IMR-90 (cell line): ENCODE measurements around the gene GADD45A. TPM values are rescaled to one million over a fixed set of nuclear protein-coding genes. Genes with fewer than 3 reads are reported as not detected.

Source experiments
- ATAC-seq: fragments of 200-7000 bp; cut with Tn5 transposase; 2 replicates; pipeline ENCODE4 v1.9.1; 2020; ENCODE audit warnings: low read depth, mild to moderate bottlenecking, moderate library complexity
- BruUV-seq: library from RNA; stranded (reverse); fragments of 400-500 nt; replicated peaks from 2 replicates; lab custom pipeline; 2021; lab: Mats Ljungman, UMichigan
- CTCF ChIA-PET: fragments of 300-600 bp; formaldehyde crosslinking; extraction: SDS; loops from one replicate; lab custom pipeline; 2021; ENCODE audit warnings: antibody characterized with exemption; lab: Yijun Ruan, JAX
- POLR2A ChIA-PET: fragments of 300-600 bp; sonication (Branson Sonifier 250); formaldehyde crosslinking; loops from one replicate; lab custom pipeline; 2022; ENCODE audit warnings: antibody characterized with exemption; ENCODE audit not compliant: unreplicated experiment; lab: Charles Lee
- DNase-seq: peaks from one replicate; pipeline ENCODE4 v3.0.0; 2013
- H2AFZ ChIP-seq: replicated peaks from 2 replicates; pipeline ENCODE3; 2013; ENCODE audit warnings: low read length, mild to moderate bottlenecking; ENCODE audit not compliant: poor library complexity
- H2AK5ac ChIP-seq: 2 replicates; pipeline ENCODE4 v1.6.1; 2013; ENCODE audit warnings: low read depth, low read length, inconsistent platforms
- H2AK9ac ChIP-seq: replicated peaks from 2 replicates; pipeline ENCODE3; 2013; ENCODE audit warnings: mild to moderate bottlenecking, low read depth, low read length, moderate library complexity; ENCODE audit not compliant: poor library complexity
- H2BK120ac ChIP-seq: 2 replicates; pipeline ENCODE4 v1.6.1; 2013; ENCODE audit warnings: low read depth, low read length, inconsistent platforms
- H2BK15ac ChIP-seq: 3 replicates; pipeline ENCODE4 v1.6.1; 2013; ENCODE audit warnings: low read depth, low read length, inconsistent platforms
- H2BK20ac ChIP-seq: 2 replicates; pipeline ENCODE4 v1.6.1; 2013; ENCODE audit warnings: low read depth, mild to moderate bottlenecking, inconsistent platforms, low read length, moderate library complexity
- H2BK5ac ChIP-seq: 2 replicates; pipeline ENCODE4 v1.6.1; 2013; ENCODE audit warnings: mild to moderate bottlenecking, low read depth, low read length, inconsistent platforms; ENCODE audit not compliant: poor library complexity, severe bottlenecking
- H3K14ac ChIP-seq: replicated peaks from 2 replicates; pipeline ENCODE4 v1.6.1; 2013; ENCODE audit warnings: low read depth, low read length, inconsistent platforms
- H3K18ac ChIP-seq: 2 replicates; pipeline ENCODE4 v1.6.1; 2013; ENCODE audit warnings: low read depth, low read length, control low read depth
- H3K23ac ChIP-seq: 2 replicates; pipeline ENCODE4 v1.6.1; 2013; ENCODE audit warnings: low read depth, low read length, inconsistent platforms
- H3K27ac ChIP-seq: 2 replicates; pipeline ENCODE4 v1.5.1; 2013; ENCODE audit warnings: mild to moderate bottlenecking, control low read depth, low read length; ENCODE audit not compliant: insufficient read depth
- H3K27me3 ChIP-seq: 2 replicates; pipeline ENCODE4 v1.6.1; 2013; ENCODE audit warnings: low read length; ENCODE audit not compliant: control insufficient read depth, insufficient read depth
- H3K36me3 ChIP-seq: 2 replicates; pipeline ENCODE4 v1.6.1; 2013; ENCODE audit warnings: low read length, mixed read lengths; ENCODE audit not compliant: control insufficient read depth, insufficient read depth
- H3K4ac ChIP-seq: 2 replicates; pipeline ENCODE4 v1.6.1; 2013; ENCODE audit warnings: low read depth, low read length, inconsistent platforms
- H3K4me1 ChIP-seq: 2 replicates; pipeline ENCODE4 v1.6.1; 2013; ENCODE audit warnings: low read length, mixed read lengths; ENCODE audit not compliant: control insufficient read depth, insufficient read depth
- H3K4me2 ChIP-seq: 2 replicates; pipeline ENCODE4 v1.6.1; 2013; ENCODE audit warnings: low read depth, mild to moderate bottlenecking, control low read depth, low read length, moderate library complexity
- H3K4me3 ChIP-seq: 2 replicates; pipeline ENCODE4 v1.5.1; 2013; ENCODE audit warnings: low read depth, mild to moderate bottlenecking, control low read depth, low read length, moderate library complexity; ENCODE audit not compliant: insufficient read depth
- H3K56ac ChIP-seq: 2 replicates; pipeline ENCODE4 v1.6.1; 2013; ENCODE audit warnings: low read length, inconsistent platforms; ENCODE audit not compliant: insufficient read depth; ENCODE audit errors: extremely low read depth
- H3K79me1 ChIP-seq, 2 experiments: 2 replicates each; pipeline ENCODE4 v1.6.1; 2013; ENCODE audit warnings: low read length in 2 of 2, inconsistent platforms in 1 of 2, low read depth in 1 of 2
- H3K9ac ChIP-seq: 2 replicates; pipeline ENCODE4 v1.6.1; 2013; ENCODE audit warnings: low read depth, low read length, control low read depth
- H3K9me1 ChIP-seq: 2 replicates; pipeline ENCODE4 v1.6.1; 2013; ENCODE audit warnings: low read length, inconsistent platforms; ENCODE audit not compliant: insufficient read depth
- H3K9me3 ChIP-seq: 2 replicates; pipeline ENCODE4 v1.6.1; 2013; ENCODE audit warnings: low read length; ENCODE audit not compliant: control insufficient read depth, insufficient read depth
- H4K20me1 ChIP-seq: 2 replicates; pipeline ENCODE4 v1.6.1; 2013; ENCODE audit warnings: low read length, inconsistent platforms; ENCODE audit not compliant: insufficient read depth
- H4K5ac ChIP-seq: 2 replicates; pipeline ENCODE4 v1.6.1; 2013; ENCODE audit warnings: mild to moderate bottlenecking, low read depth, low read length, control low read depth
- H4K8ac ChIP-seq, 2 experiments: 2 replicates each; pipeline ENCODE4 v1.6.1; 2013; ENCODE audit warnings: low read depth in 2 of 2, low read length in 2 of 2, control low read depth in 1 of 2, inconsistent platforms in 1 of 2
- H4K91ac ChIP-seq: 2 replicates; pipeline ENCODE4 v1.6.1; 2013; ENCODE audit warnings: low read depth, low read length, inconsistent platforms; ENCODE audit not compliant: insufficient read depth
- BHLHE40 ChIP-seq: fragments of 150-350 bp; IDR thresholded peaks from 2 replicates; pipeline ENCODE4 v1.6.1; 2016; ENCODE audit warnings: mild to moderate bottlenecking, low read depth, low read length
- CEBPB ChIP-seq: IDR thresholded peaks from 2 replicates; pipeline ENCODE4 v1.6.1; 2012; ENCODE audit warnings: low read depth, low read length, improper control_type of control experiment
- CHD1 ChIP-seq: IDR thresholded peaks from 2 replicates; pipeline ENCODE4 v1.6.1; 2012; ENCODE audit warnings: low read depth, low read length, improper control_type of control experiment
- CTCF ChIP-seq: conservative IDR thresholded peaks from 2 replicates; pipeline ENCODE4 v1.5.1; 2012; ENCODE audit warnings: mild to moderate bottlenecking, low read depth, low read length, improper control_type of control experiment
- MAFK ChIP-seq: IDR thresholded peaks from 2 replicates; pipeline ENCODE4 v1.6.1; 2012; ENCODE audit warnings: low read depth, low read length, improper control_type of control experiment
- MAZ ChIP-seq: IDR thresholded peaks from 2 replicates; pipeline ENCODE4 v1.6.1; 2012; ENCODE audit warnings: low read depth, mild to moderate bottlenecking, low read length, improper control_type of control experiment, moderate library complexity, borderline replicate concordance
- MXI1 ChIP-seq: IDR thresholded peaks from 2 replicates; pipeline ENCODE4 v1.6.1; 2012; ENCODE audit warnings: low read depth, mild to moderate bottlenecking, low read length, moderate library complexity, borderline replicate concordance
- NFE2L2 ChIP-seq: fragments of 150-350 bp; IDR thresholded peaks from 2 replicates; pipeline ENCODE4 v1.6.1; 2016; ENCODE audit warnings: low read depth, mild to moderate bottlenecking, low read length
- POLR2A ChIP-seq: IDR thresholded peaks from 2 replicates; pipeline ENCODE4 v1.6.1; 2012; ENCODE audit warnings: mild to moderate bottlenecking, low read depth, low read length
- RAD21 ChIP-seq: IDR thresholded peaks from 2 replicates; pipeline ENCODE4 v1.6.1; 2012; ENCODE audit warnings: low read length, improper control_type of control experiment
- RCOR1 ChIP-seq: IDR thresholded peaks from 2 replicates; pipeline ENCODE4 v1.6.1; 2012; ENCODE audit warnings: mild to moderate bottlenecking, low read length, improper control_type of control experiment; ENCODE audit not compliant: insufficient replicate concordance
- RFX5 ChIP-seq: IDR thresholded peaks from 2 replicates; pipeline ENCODE4 v1.8.0; 2012; ENCODE audit warnings: low read depth, mild to moderate bottlenecking, low read length, moderate library complexity
- SMC3 ChIP-seq: fragments of 150-350 bp; IDR thresholded peaks from 2 replicates; pipeline ENCODE4 v1.6.1; 2016; ENCODE audit warnings: low read depth, mild to moderate bottlenecking, antibody characterized with exemption, low read length, moderate library complexity
- USF2 ChIP-seq: fragments of 150-350 bp; IDR thresholded peaks from 2 replicates; pipeline ENCODE4 v1.6.1; 2017; ENCODE audit warnings: mild to moderate bottlenecking, antibody characterized with exemption, low read length, low read depth
- WGBS, 2 experiments: methylation state at CpG; one replicate each; pipeline versions ENCODE4 v1.1.5 to v1.1.7; 2013; ENCODE audit warnings: missing lambda C conversion rate in 2 of 2; ENCODE audit not compliant: insufficient read length in 1 of 2; ENCODE audit errors: extremely low coverage in 2 of 2; 5-methylcytosine and 5-hydroxymethylcytosine counted together
- dilution Hi-C: fragments of 300-500 bp; cut with HindIII; formaldehyde crosslinking; loops from one replicate; pipeline ENCODE4 v1.14.3; 2018; ENCODE audit warnings: low sequenced_read_pairs; ENCODE audit not compliant: unreplicated experiment
- in situ Hi-C: fragments of 300-500 bp; cut with MboI; formaldehyde crosslinking; loops from 3 replicates; pipeline ENCODE4 v1.14.3; 2019; ENCODE audit warnings: low sequenced_read_pairs, inconsistent platforms, mixed read lengths
- intact Hi-C: fragments of 100-400 bp; cut with micrococcal nuclease; formaldehyde crosslinking; loops from 2 replicates; pipeline ENCODE4 v1.10.0; 2022
- polyA plus RNA-seq, 3 experiments: library from polyadenylated mRNA; depleted of rRNA; stranded (reverse); fragments of >200 nt; gene quantifications; 2 replicates each; pipeline ENCODE4 v1.2.3, GENCODE V29; 2012; ENCODE audit warnings: low replicate concordance in 1 of 3
- total RNA-seq: library from RNA; depleted of rRNA; stranded (reverse); fragments of >200 nt; gene quantifications from 2 replicates; pipeline ENCODE4 v1.2.3, GENCODE V29; 2012

Gene GADD45A
- total and polyA plus RNA-seq, 2 of the 4 experiments (the other 2 are of a cell fraction) = 10.9 to 114 TPM

GRCh38 chr1:67686267-67687197 is 1.5 kb downstream of the GADD45A start:
- 1% methylated on average over 36 of the region's 43 CpGs; no CpG with 5 or more reads in 1 of the 2 experiments for WGBS, 2 experiments
- ChIA-PET CTCF (interaction anchor here (0.5 to 2.5 kb wide), 6 partner anchors 51 to 431 kb away, joined by 3 to 15 read pairs (median 6); no protein-coding TSS in a partner anchor), POLR2A (interaction anchor here (0.7 to 2.4 kb wide), 3 partner anchors 11 to 100 kb away, joined by 7 to 8 read pairs (median 7); no protein-coding TSS in a partner anchor)
- DNase-seq (peak; percentile 99), ATAC-seq (peak; percentile 32)
- Histone ChIP-seq H3K9me1 (peaks cover 7% of the 10 kb centered on the region), H3K9ac (peak overlapping the region; percentile 96), H3K27ac (peak overlapping the region; percentile 98), H3K18ac (peak overlapping the region; percentile 94), H3K4me1 (peaks cover 12% of the 10 kb centered on the region), H4K8ac (peak overlapping the region; percentile 56 to 97; a peak in 3 of 4 replicates), H2AK9ac (peak overlapping the region; percentile 99), H3K23ac (peak overlapping the region; percentile 99), H4K91ac (peak overlapping the region; percentile 95), H3K9me3 (no peaks in the 10 kb centered on the region), H2BK120ac (peak overlapping the region; percentile 96), H3K4me3 (peak overlapping the region; percentile 99), H3K4ac (peak overlapping the region; percentile 99), H3K27me3 (no peaks in the 10 kb centered on the region), H3K4me2 (peak overlapping the region; percentile 92), H2AFZ (peak overlapping the region; percentile 78), H2AK5ac (peak overlapping the region; percentile 93), H2BK15ac (peak overlapping the region; percentile 57; the same call in 1 of the 3 replicates), H3K79me1 (peaks cover 10 to 31% of the 10 kb centered on the region in 2 experiments), H3K14ac (peak overlapping the region; percentile 96), H2BK20ac (peak overlapping the region; percentile 80; the same call in 1 of the 2 replicates), H4K5ac (peak overlapping the region; percentile 92), H3K56ac (peak overlapping the region; percentile 92), H4K20me1 (peaks cover 21% of the 10 kb centered on the region), H3K36me3 (peaks cover 12% of the 10 kb centered on the region), H2BK5ac (peak overlapping the region; percentile 99)
- intact Hi-C loops (loop anchor here (2.0 to 5.0 kb wide), 2 partner anchors 146 to 426 kb away; partner anchors contain the start of gene GNG12), in situ Hi-C loops (loop anchor here (25.0 kb wide), 1 partner anchor 124 kb away; no protein-coding TSS in a partner anchor), dilution Hi-C loops (no loop called here)
- no TSS peak for BruUV-seq
- TF ChIP-seq MAZ (no peak; the same call in 1 of the 2 replicates), CHD1 (no peak; the same call in 1 of the 2 replicates), USF2 (peak; percentile 13; the same call in 1 of the 2 replicates), CEBPB (peak; percentile 83), RFX5 (no peak), NFE2L2 (peak; percentile 68; the same call in 1 of the 2 replicates), MXI1 (peak; percentile 83; the same call in 1 of the 2 replicates), POLR2A (peak; percentile 85), MAFK (peak; percentile 47; the same call in 1 of the 2 replicates), CTCF (no peak), RAD21 (peak; percentile 41; the same call in 1 of the 2 replicates), RCOR1 (peak; percentile 63), BHLHE40 (peak; percentile 96), SMC3 (no peak)
